HG03432 (cell line): ENCODE data around the gene GPR78.

Source experiments
- ATAC-seq: cut with Tn5 transposase; IDR thresholded peaks from one replicate; pipeline ENCODE4 v1.9.1; 2021; ENCODE audit warnings: mild to moderate bottlenecking, moderate library complexity; ENCODE audit not compliant: unreplicated experiment

The GPR78 gene

DNA sequence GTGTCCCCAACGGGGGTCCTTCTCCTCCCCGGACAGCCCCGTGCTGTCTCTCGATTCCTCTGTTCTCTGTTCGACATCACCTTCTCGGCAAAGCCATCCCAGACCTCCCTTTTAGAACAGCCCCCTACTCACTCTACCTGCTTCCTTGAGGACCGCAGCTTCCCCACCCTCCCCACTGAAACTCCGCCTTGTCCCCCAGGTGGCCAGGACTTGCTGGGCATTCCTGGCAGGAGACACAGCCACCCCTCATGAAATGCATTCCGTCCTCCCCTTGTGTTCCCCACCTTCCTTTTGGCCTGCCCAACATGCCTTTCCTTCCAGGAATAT lies 34.8 kb upstream of the GPR78 start:
- ATAC-seq, result no peak

DNA sequence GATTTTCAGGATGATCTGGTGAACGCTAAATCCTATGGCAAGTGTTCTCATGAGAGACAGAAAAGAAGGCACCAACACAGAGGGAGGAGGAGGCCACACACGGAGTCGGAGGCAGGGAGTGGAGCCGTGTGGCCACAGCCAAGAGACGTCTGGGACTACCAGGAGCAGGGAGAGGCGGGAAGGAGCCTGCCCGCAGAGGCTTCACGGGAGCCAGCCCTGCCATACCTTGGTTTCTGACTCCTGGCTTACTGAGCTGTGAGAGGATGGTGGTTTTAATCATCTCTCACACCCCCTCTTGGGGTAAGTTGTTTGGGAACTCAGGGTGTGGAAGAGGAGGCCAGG lies 33.5 kb upstream of the GPR78 start:
- no peak for ATAC-seq

DNA sequence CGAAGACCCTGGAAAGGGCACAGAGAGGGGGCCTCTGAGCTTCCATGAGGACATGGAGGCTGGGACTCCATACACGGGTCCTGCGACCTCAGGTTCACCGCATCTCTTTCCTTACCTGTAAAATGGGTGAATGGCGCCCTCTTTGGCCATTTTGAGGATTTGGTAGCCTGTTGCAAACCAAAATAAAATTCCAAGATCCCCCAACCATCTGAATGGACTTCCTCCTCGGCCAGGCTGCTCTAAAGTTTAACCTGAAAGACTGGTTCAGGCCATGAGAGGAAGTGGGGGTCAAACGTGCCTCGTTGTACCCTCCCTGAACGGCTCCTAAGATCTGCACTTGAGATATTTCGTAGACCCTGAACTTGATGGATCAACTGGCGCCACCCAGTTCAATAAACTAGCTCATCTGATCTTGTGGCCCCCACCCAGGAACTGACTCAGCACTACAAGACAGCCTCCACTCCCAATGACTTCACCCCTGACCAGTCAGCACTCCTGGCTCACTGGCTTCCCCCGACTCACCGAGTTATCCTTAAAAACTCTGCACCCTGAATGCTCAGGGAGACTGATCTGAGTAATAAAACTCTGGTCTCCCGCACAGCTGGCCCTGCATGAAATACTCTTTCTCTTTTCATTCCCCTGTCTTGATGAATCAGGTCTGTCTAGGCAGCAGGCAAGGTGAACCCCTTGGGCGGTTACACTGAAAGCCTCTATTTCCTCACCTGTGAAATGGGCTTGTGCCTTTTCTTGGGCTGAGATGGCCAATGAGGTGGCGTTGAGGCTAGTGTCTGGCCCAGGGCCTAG lies 32.9 kb upstream of the GPR78 start:
- ATAC-seq, result no peak

DNA sequence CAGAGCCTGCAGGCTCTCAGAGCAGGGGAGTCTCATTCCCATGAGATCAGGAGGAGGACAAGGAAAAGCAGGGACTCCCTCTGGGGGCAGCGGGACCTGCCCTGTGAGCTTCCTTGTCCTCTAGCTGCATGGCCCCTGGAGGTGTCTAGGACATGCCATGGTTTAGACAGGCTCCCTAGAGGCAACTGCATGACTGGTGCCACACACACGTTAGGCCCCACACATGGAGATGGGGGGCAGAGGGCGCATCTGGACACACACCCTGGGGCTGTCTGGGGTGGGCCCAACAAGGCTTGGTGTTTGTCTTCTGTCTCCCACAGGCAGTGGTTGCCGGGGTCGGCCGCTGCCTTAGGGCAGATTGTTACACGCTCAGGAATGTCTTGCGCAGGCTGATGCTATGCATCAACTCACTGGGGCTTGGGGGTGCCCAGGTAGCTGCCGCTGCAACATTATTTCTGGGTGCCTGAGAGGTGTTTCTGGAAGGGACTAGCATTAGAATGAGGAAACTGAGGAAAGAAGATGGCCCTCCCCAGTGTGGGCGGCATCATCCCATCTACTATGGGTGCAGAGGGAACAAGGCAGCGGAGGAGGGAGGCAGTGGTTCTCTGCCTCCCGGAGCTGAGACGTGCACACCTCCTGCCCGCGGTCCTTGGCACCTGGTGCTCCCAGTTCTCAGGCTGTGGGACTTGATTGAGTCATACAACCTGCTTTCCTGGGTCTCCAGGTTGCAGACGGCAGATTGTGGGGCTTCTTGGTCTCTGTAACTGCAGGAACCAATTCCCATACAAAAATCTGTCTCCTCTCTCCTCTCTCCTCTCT lies 32.1 kb upstream of the GPR78 start:
- no peak for ATAC-seq

DNA sequence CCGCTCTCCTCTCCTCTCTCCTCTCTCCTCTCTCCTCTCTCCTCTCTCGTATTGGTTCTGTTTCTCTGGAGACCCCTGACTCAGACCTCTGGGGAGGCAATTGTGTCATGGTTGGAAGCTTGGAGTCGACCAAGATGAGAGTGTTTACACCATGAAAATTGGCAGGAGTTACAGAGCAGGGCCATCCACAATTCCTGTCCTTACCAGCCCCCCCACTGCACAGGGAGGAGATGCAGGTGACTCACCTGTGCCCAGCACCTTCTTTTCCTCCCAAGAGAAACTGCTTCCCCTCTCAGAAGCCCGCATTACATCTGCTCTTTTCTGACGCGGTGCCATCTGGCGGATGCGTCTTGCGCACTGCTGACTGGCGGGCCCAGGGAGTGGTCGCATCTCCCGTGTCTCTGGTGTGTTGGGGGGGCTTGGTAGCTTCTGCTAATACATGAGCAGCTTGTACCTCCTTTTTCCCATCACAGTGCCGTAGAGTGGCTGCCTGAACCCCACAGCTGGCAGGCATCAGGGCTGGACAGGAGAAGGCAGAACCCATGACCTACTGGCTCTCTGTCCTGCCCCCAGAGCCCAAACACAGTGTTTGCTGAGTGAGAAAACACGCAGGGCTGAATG lies 31.4 kb upstream of the GPR78 start:
- ATAC-seq, result no peak

DNA sequence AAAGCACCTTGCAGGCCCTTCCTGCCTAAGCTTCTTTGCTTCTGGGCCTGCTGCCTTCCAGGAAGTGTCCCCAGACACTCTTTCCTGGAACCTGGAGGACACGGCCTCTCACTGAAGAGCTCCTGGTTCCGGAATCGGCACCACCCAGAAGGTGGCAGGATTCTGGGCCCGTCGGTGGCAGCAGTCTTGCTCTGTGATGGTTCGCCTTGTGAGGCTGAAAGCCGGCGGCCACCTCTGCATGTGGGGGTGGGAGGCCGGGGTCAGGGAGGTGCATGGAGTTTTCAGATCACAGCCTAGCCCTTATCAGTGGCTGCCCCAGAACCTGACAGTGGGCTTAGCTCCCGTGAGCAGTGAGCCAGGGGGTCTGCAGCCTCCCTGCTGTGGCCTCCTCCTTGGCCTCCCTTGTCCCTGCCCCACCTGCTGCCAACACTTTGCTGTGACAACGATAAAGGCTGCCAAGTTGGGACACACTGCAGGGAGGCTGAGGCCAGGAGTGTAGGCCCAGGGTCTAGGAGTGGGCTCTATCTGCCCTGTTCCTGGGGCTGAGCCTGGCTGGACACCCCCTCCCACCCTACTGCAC lies 30.8 kb upstream of the GPR78 start:
- no peak for ATAC-seq

DNA sequence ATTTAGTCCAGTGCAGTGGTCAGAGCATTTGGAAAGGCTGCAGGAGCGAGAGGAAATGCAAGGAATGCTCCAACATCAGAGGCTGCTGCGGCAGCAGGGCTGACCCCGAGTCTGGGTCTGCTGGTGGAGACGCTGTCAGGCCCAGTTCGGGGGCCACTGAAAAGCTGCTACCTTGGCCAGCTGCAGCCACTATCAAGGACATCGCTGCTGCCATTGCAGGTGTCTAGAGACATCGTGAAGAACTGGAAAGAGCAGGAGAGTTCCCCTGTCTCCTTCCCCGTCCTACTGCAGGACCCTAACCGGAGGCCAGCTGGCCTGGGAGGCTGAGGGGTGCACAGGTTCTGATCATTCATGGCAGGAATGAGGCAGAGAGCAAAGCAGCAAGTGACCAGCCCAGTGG lies 29.5 kb upstream of the GPR78 start:
- ATAC-seq, result no peak

DNA sequence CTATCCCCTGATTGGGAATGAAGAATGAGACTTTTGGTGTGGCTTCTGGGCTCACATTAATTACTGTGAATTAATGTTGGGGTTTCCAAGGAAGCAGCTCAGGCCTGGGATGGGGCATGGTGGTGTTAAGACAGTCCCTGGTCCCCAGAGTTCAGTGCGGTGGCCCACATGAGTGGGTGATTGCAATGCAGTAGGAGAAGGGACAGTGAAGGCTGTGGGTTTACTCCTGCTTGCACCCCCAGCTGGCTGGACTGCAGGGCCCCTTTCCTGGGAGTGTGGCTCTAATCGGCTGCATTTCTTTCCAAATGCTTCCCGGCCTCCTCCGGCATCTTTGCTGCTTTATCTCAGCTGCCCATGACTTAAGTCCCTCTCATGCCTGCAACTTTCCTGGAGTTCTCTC lies 28.2 kb upstream of the GPR78 start:
- no peak for ATAC-seq

DNA sequence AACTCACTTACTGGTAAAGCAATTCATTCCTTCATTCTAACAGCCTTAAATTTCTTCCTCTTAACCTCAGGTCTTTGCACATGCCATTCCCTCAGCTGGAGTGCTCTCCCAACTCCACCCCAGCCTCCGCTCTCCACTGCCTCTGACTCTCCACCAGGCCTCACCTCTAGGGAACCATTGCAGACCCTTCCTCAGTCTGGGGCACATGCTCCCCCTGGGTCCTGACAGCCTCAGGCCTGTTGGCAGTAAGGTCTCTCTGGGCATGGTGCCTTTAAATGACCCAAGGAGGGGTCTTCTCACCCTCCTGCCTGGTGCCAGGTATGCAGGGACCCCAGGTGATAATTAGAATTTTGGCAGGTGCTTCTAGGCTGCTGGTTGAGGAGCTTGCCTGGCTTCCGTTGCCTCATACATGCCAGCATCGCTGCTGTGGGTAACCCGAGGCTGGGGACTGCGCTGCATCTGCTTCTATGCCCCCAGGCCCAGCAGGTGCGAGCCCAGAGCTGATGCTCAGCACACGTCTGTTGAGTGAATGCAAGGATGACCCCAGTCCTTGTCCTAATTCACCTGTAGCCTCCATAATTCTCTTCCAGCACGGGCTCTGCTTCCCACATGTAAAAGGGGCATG lies 27.5 kb upstream of the GPR78 start:
- no peak for ATAC-seq

DNA sequence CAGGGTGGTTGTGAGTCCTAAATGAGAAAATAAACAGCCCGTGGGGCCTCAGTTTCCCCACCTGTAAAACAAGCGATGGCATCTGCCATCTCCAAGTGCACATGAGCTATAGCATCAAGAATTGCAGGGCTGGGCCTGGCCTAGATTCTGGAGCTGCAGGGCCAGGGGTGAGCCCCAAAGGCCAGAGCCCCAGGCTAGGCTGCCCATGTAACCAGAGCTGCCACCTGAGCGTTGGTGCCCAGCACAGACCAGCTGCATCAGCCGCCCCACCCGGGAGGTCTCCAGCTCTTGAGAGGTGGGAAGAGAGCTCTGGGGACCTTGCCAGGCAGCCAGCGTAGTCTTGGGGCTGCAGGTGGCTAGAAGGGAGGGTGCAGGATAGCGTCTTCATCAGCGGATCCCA lies 27.0 kb upstream of the GPR78 start:
- ATAC-seq, result no peak

DNA sequence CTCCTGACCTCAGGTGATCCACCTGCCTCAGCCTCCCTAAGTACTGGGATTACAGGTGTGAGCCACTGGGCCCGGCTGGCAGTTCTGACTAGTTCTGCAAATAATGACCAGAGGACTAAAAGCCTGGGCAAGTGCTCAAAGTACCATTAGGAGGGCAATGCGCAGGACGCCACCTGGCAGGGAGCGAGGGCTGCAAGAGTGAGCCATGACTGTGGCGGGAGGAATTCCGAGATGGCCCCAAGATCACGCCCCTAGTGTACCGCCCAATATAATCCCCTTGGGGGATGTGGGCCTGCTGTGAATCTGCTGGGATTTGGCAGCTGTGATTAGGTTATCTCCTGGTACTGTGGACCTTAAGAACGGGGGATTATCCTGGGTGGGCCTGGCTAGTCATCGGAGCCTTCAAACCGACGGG lies 26.2 kb upstream of the GPR78 start:
- no peak for ATAC-seq

DNA sequence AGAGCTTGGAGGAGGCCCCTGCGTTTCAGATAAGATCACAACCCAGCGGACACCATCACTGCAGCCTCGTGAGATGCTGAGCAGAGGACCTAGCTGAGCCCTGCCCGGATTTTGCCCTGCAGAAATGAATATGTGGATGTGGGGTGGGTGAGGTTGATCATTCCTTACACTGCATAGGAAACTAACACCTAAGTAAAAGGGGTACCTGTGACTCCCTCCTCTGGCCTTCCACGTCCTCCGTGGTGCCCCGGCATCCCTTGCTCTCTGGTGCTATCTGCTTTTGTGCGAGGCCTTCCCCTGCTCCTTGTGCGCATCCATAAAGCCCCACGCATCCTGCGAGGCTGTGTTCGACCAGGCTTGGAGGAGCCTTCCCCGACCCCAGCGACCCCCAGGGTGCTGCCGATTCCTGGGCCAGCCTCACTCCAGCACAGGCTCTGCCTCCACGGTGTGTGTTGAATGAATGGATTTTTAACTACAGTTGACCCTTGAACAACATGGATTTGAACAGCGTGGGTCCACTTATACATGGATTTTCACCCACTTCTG lies 25.6 kb upstream of the GPR78 start:
- ATAC-seq, result no peak

DNA sequence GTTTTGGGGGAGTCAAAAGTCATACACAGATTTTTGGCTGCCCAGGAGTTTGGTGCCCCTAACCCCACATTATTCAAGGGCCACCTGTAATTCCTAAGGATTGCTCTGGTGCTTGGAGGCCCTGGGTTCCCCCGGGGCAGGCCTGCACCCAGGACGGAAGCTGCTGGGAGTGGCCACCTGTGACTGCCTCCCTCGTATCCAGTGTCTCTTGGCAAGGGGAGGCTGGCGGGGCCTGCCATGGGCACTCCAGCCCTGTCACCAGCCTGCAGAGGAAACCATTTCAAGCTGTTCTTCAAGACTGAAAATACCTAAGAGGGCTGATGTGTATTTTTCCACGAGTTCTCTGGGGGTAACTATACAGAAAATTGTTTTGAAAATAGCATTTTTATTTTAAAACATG lies 24.5 kb upstream of the GPR78 start:
- ATAC-seq, result no peak

DNA sequence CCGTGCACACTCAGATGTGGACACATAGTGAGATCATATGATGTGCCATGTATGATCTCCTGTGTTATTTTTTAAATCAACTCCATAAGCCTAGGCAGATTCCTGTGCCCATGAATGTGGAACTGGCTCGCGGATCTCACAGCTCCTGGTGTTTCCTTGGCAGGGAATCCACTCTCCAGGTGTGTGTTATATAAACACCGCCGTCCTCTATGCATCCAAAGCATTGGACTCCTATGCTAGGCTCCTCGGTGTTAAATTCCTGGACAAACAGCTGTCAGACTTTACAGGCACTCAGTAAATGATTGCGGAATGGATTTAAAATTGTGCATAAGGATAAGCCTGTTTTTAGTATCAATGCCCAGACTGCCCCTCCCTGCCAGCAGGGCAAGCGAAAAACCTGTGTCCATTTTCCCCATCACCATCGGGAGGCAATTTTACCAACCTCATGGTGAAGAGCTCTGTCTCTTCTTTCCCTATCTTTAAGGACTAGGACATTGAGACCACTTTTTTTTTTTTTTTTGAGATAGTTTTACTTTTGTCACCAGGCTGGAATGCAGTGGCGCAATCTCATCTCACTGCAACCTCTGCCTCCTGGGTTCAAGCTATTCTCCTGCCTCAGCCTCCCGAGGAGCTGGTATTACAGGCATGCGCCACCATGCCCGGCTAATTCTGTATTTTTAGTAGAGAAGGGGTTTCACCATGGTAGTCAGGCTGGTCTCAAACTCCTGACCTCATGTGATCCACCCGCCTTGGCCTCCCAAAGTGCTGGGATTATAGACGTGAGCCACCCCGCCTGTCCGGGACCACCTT lies 23.6 kb upstream of the GPR78 start:
- ATAC-seq, result no peak

DNA sequence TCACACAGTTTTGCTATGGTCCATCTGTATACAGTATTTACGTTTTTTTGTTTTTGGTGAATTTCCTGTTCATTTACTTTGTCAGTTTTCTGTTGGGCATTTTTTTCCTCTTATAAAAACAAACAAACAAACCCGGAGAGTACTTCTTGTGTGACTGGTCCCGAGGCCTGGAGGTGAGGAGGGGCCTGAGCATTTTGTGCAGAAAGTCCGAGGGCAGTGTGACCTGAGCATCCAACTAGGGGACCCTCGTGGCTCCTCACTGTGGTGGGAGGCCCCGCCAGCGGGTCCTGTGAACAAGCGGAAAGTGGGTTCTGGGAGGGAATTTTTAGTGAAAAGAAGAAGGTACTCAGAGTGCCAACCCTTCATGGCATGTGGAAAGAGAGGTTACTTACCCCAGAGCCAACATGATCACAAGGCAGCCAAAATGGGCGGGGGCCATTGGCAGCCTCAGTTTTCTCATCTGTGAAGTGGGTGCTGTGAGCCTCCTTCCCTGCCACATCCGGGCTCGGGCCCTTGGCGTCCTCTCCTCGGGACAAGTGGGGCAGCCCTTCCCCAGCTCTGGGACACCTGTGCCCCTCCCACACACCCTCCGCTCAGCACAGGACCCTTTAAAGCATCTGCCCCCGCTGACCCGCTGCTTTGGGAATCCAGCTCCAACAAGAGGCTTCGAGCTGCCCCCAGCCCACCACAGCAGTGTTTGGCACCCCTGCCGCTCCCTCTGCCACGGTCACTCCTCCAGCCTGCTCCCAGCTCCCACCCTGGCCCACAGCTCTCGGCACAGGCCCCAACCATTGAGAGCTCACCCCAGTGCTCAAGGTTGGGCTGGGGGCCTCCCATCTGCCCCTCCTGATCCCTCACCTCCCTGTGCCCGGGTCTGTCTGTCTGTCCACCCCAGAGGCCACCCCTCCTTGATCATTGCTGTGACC lies 22.8 kb upstream of the GPR78 start:
- ATAC-seq, result no peak

DNA sequence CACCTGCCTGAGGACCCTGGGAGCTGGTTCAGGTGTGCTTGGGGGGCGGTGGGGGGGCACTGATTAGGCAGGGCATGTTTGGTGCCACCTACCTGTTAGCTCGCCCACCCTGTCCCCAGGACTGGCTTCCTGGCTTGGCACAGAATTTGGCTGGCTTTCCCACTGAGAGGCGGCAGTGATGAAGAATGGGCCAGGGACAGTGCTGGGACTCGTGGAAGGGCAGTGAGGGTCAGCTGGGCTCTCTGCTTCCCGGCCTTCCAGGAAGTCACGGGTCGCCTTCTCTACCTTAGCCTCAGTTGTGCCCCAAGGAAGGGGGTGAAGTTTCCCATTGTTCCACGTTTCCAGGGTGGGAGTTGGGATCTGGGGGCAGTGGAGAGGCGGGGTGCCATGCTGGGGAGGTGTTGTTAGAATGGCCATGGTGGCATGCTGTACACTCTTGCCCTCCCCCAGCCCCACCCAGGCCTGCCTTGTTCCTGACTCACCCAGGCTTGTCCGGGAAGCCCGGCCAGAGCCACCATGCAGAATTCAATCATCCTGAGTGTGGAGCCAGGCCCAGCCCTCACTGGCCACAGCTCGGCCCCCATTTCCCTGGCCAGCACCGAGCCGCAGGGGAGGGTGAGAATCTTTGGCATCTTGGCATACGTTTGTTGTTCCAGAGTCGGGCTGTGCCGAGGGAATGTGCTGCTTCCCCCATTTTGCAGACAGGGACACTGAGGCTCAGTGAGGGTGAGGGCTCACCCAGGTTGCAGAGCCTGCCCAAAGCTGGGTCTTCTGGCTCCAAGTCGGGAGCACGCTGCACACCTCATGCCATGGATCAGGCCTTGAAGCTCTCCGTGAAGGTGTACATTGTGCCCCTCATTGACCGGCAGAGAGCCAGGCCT lies 21.9 kb upstream of the GPR78 start:
- no peak for ATAC-seq

DNA sequence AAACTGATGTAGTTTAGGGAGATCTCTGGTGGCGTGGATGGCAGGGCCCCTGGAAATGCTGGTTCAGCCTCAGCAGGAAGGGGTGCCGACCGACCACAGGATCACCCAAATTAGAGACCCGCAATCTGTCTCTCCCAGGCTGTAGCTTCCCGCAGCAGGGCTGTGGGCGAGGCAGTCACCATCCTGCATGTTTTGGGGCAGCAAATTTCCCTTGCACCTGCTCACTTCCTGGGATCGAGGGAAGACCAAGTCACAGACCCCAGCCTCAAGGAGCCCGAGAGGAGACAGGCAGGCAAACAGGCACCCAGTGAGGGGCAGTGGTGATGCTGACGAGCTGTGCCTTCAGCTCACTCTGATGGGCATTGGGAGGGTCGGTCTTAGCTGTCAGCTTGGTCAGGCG lies 21.2 kb upstream of the GPR78 start:
- no peak for ATAC-seq
